Panc1 (cell line): ENCODE measurements around the gene XYLT1.

Source experiments
- CTCF ChIP-seq: fragments of 450-650 bp; IDR thresholded peaks from 2 replicates; pipeline ENCODE4 v1.5.1; 2017; ENCODE audit warnings: mild to moderate bottlenecking
- REST ChIP-seq, 2 experiments: IDR thresholded peaks; 2 replicates each; pipeline ENCODE4 v1.6.1; 2011 to 2012; ENCODE audit warnings: low read depth in 2 of 2, control low read depth in 1 of 2, low read length in 1 of 2, mild to moderate bottlenecking in 1 of 2, moderate library complexity in 1 of 2; ENCODE audit not compliant: insufficient read depth in 1 of 2

- TF ChIP-seq CTCF, result no peak
- no peak for TF ChIP-seq REST (IDR thresholded peaks at IDR 0.05; ENCODE audit: insufficient read depth in 1 of 2, low read depth in 2 of 2, low read length in 1 of 2)
Measured at GRCh38 chr16:17252701-17253100, 218.1 kb downstream of the XYLT1 start.
